ENCODE measurements around the gene EPG5.

DNA sequence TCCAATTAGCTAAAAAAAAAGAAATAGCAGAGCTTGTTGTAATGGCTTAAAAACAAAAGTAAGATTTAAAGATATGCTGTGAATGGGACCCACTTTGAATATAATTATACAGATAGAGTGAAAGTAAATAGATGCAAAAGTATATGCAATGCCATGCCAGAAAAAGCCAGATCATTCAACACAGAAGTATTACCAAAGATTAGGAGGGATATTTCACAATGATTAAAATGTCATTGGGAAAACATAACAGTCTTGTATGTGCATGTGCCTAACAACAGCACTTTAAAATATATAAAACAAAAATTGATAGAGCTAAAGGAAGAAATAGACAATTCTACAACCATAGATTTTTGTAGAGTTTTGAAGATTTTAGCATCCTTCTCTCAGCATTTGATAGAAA, 161.6 kb downstream of the EPG5 start:
- TF ChIP-seq POLR2A (IDR thresholded peaks at IDR 0.05; ENCODE audit: low read length) (no peak), GATA1 (IDR thresholded peaks at IDR 0.05; ENCODE audit: low read depth, low read length) (no peak)
